Endothelial cell of umbilical vein (primary cell): ENCODE data around the gene ASS1. TPM values are rescaled to one million over a fixed set of nuclear protein-coding genes. Genes with fewer than 3 reads are reported as not detected.
"Not testable (repeated sequence)": the region's sequence is repeated elsewhere in the genome, so short reads cannot be mapped to it uniquely, and the experiment has no call there.

Experiments used
- BruUV-seq: library from RNA; stranded (reverse); fragments of 400-500 nt; replicated peaks from 2 replicates; lab custom pipeline; 2021; lab: Mats Ljungman, UMichigan
- CTCF ChIA-PET: fragments of 300-600, 350-600 bp; sonication (Branson Sonifier 250); formaldehyde crosslinking; loops from one replicate; lab custom pipeline; 2021; ENCODE audit warnings: antibody characterized with exemption, inconsistent platforms; lab: Charles Lee
- POLR2A ChIA-PET: fragments of 300-600, 350-600 bp; sonication (Branson Sonifier 250); formaldehyde crosslinking; loops from one replicate; lab custom pipeline; 2021; ENCODE audit warnings: antibody characterized with exemption, inconsistent platforms; lab: Charles Lee
- DNase-seq: peaks from one replicate; pipeline ENCODE4 v3.0.0-alpha.2; 2011; ENCODE audit warnings: low read depth, low spot score
- FAIRE-seq: peaks from 2 replicates; lab custom pipeline; 2011; peaks lifted over from hg19 to GRCh38; lab: Jason Lieb, UNC
- H2AFZ ChIP-seq: 2 replicates; pipeline ENCODE4 v1.6.0; 2012; ENCODE audit warnings: low read depth, low read length, control low read depth, inconsistent platforms
- H3K27ac ChIP-seq: 2 replicates; pipeline ENCODE4 v1.5.1; 2011; ENCODE audit warnings: low read depth, mild to moderate bottlenecking, control low read depth, low read length, moderate library complexity; ENCODE audit not compliant: insufficient read depth
- H3K27me3 ChIP-seq, 2 experiments: 2 replicates each; pipeline versions ENCODE4 v1.6.0 to v1.6.1; 2011; ENCODE audit warnings: low read length in 2 of 2, mixed read lengths in 1 of 2; ENCODE audit not compliant: control insufficient read depth in 2 of 2, insufficient read depth in 2 of 2
- H3K36me3 ChIP-seq, 2 experiments: 2 replicates in 1 of 2; 3 replicates in 1 of 2; pipeline ENCODE4 v1.5.1; 2011; ENCODE audit warnings: low read length in 2 of 2, mild to moderate bottlenecking in 1 of 2, moderate library complexity in 1 of 2; ENCODE audit not compliant: control insufficient read depth in 2 of 2, insufficient read depth in 2 of 2; ENCODE audit errors: extremely low read depth in 1 of 2
- H3K4me1 ChIP-seq: 3 replicates; pipeline ENCODE4 v1.5.1; 2011; ENCODE audit warnings: mild to moderate bottlenecking, low read length; ENCODE audit not compliant: control insufficient read depth, insufficient read depth; ENCODE audit errors: extremely low read depth
- H3K4me2 ChIP-seq: 2 replicates; pipeline ENCODE4 v1.6.1; 2011; ENCODE audit warnings: low read length, control low read depth, mixed read lengths; ENCODE audit not compliant: insufficient read depth
- H3K4me3 ChIP-seq, 3 experiments: fragments of 200-600 bp in 1 of 3; sonication (generic), shearing (Covaris generic) in 1 of 3; replicated peaks in 1 of 3; 2 replicates each; pipeline ENCODE4 v1.5.1; 2011 to 2016; ENCODE audit warnings: control low read depth in 3 of 3, low read length in 3 of 3, mild to moderate bottlenecking in 2 of 3, inconsistent platforms in 1 of 3, low read depth in 1 of 3, moderate library complexity in 1 of 3; ENCODE audit not compliant: insufficient read depth in 1 of 3
- H3K79me2 ChIP-seq: 2 replicates; pipeline ENCODE4 v1.6.0; 2012; ENCODE audit warnings: low read length, inconsistent platforms; ENCODE audit not compliant: control insufficient read depth, insufficient read depth
- H3K9ac ChIP-seq: replicated peaks from 2 replicates; pipeline ENCODE3; 2011; ENCODE audit warnings: low read length, control low read depth; ENCODE audit not compliant: insufficient read depth; ENCODE audit errors: extremely low read depth
- H3K9me1 ChIP-seq: replicated peaks from 3 replicates; pipeline ENCODE4 v1.6.0; 2011; ENCODE audit warnings: mild to moderate bottlenecking, low read length; ENCODE audit not compliant: control insufficient read depth, insufficient read depth; ENCODE audit errors: extremely low read depth
- H3K9me3 ChIP-seq: replicated peaks from 2 replicates; pipeline ENCODE4 v1.5.1; 2012; ENCODE audit warnings: low read length, inconsistent platforms; ENCODE audit not compliant: control insufficient read depth, insufficient read depth
- H4K20me1 ChIP-seq: replicated peaks from 2 replicates; pipeline ENCODE3; 2011; ENCODE audit warnings: mild to moderate bottlenecking, low read length; ENCODE audit not compliant: control insufficient read depth, insufficient read depth; ENCODE audit errors: extremely low read depth
- CTCF ChIP-seq, 2 donors: IDR thresholded peaks; 1 replicate in 1 of 2; 2 replicates in 1 of 2; pipeline ENCODE4 v1.5.1; 2011; ENCODE audit warnings: low read length in 2 of 2, mild to moderate bottlenecking in 2 of 2, moderate library complexity in 2 of 2, control low read depth in 1 of 2, inconsistent platforms in 1 of 2, low read depth in 1 of 2; ENCODE audit not compliant: insufficient read depth in 1 of 2; ENCODE audit errors: extremely low read depth in 1 of 2
- EZH2 ChIP-seq: IDR thresholded peaks from 2 replicates; pipeline ENCODE4 v1.6.1; 2012; ENCODE audit warnings: borderline replicate concordance, low read depth, mild to moderate bottlenecking, moderate library complexity, low read length, inconsistent platforms; ENCODE audit not compliant: severe bottlenecking
- FOS ChIP-seq: IDR thresholded peaks from 2 replicates; pipeline ENCODE4 v1.6.1; 2011; ENCODE audit warnings: mild to moderate bottlenecking, low read length, moderate library complexity, borderline replicate concordance; ENCODE audit not compliant: insufficient read depth
- GATA2 ChIP-seq: IDR thresholded peaks from 2 replicates; pipeline ENCODE4 v1.7.0; 2011; ENCODE audit warnings: low read depth, mild to moderate bottlenecking, moderate library complexity, mixed read lengths, low read length; ENCODE audit not compliant: insufficient read length, insufficient read depth
- JUN ChIP-seq: IDR thresholded peaks from 2 replicates; pipeline ENCODE4 v1.6.1; 2011; ENCODE audit warnings: borderline replicate concordance, low read depth; ENCODE audit not compliant: insufficient read length, insufficient read depth
- MAX ChIP-seq: IDR thresholded peaks from 2 replicates; pipeline ENCODE4 v1.6.1; 2011; ENCODE audit not compliant: insufficient read depth, insufficient read length
- MYC ChIP-seq: IDR thresholded peaks from one replicate; pipeline ENCODE4 v1.6.1; 2011; ENCODE audit warnings: mild to moderate bottlenecking, low read depth, low read length
- POLR2A ChIP-seq: IDR thresholded peaks from 2 replicates; pipeline ENCODE4 v1.6.1; 2012; ENCODE audit warnings: low read depth, mild to moderate bottlenecking, control low read depth, low read length
- dilution Hi-C: fragments of 300-500 bp; cut with MboI; formaldehyde crosslinking; loops from one replicate; pipeline ENCODE4 v1.15.0; 2019; ENCODE audit warnings: low sequenced_read_pairs; ENCODE audit not compliant: extremely low pct_ligation_motif_present
- intact Hi-C: fragments of 100-400 bp; cut with micrococcal nuclease; formaldehyde crosslinking; loops from one replicate; pipeline ENCODE4 v1.10.0; 2022
- polyA plus RNA-seq, 4 experiments: library from polyadenylated mRNA; depleted of rRNA in 3 of 4; stranded (reverse) in 3 of 4; unstranded in 1 of 4; fragments of >200 nt; gene quantifications; 2 replicates each; pipeline versions ENCODE4 v1.2.1 to v1.2.3, GENCODE V29; 2011 to 2012; ENCODE audit warnings: missing spikeins in 1 of 4
- total RNA-seq: library from RNA; stranded (reverse); gene quantifications from 2 replicates; pipeline ENCODE4 v1.2.3, GENCODE V29; 2021

The ASS1 gene
- total and polyA plus RNA-seq, 2 donors (not counting 3 experiments of a cell fraction or from before 2014, with no cell fraction given), result 3.6 to 12.4 TPM

GRCh38 chr9:130433947-130434262, 10.9 kb upstream of the ASS1 start:
- FAIRE-seq, result no peak
- no peak overlapping the region for H3K4me2 ChIP-seq
- dilution Hi-C loops, result no loop called here
- no peaks in the 10 kb centered on the region for H3K9me3 ChIP-seq
- no peak for DNase-seq
- H3K79me2 ChIP-seq, result no peaks in the 10 kb centered on the region
- BruUV-seq, result no TSS peak
- ChIA-PET CTCF (interaction anchor here (1.0 kb wide), 1 partner anchor 19 kb away, joined by 6 read pairs; no protein-coding TSS in a partner anchor), POLR2A (no interaction called here)
- no peaks in the 10 kb centered on the region for H3K9me1 ChIP-seq
- TF ChIP-seq JUN, result no peak
- TF ChIP-seq EZH2, result no peak
- TF ChIP-seq GATA2, result no peak
- TF ChIP-seq CTCF (IDR thresholded peaks at IDR 0.05; ENCODE audit: extremely low read depth in 1 of 2, insufficient read depth in 1 of 2, low read depth in 1 of 2, low read length in 2 of 2), result no peak
- TF ChIP-seq POLR2A, result no peak
- no peak for TF ChIP-seq MAX
- no peak for TF ChIP-seq FOS
- no peak for TF ChIP-seq MYC
- H3K9ac ChIP-seq, result no peak overlapping the region
- H3K4me1 ChIP-seq, result peaks cover 3% of the 10 kb centered on the region
- no peak overlapping the region for H3K4me3 ChIP-seq
- no peaks in the 10 kb centered on the region for H4K20me1 ChIP-seq
- no peaks in the 10 kb centered on the region for H3K36me3 ChIP-seq
- peaks cover 0 to 3% of the 10 kb centered on the region in 2 experiments for H3K27me3 ChIP-seq
- no peak overlapping the region for H3K27ac ChIP-seq
- H2AFZ ChIP-seq, result no peak overlapping the region
- intact Hi-C loops, result no loop called here

- FAIRE-seq, H3K9me1 ChIP-seq, H3K9ac ChIP-seq, H3K79me2 ChIP-seq, H3K27me3 ChIP-seq, dilution Hi-C loops, intact Hi-C loops, H3K4me2 ChIP-seq, H2AFZ ChIP-seq, POLR2A ChIA-PET, H3K4me3 ChIP-seq, H3K27ac ChIP-seq, H3K9me3 ChIP-seq, H3K36me3 ChIP-seq, BruUV-seq, DNase-seq, H3K4me1 ChIP-seq, H4K20me1 ChIP-seq: not testable (repeated sequence)
- CTCF ChIA-PET, result interaction anchor here (1.0 kb wide), 1 partner anchor 10 kb away, joined by 4 read pairs; the partner anchor contains the start of gene ASS1
Measured at GRCh38 chr9:130434656-130435055, 10.1 kb upstream of the ASS1 start.
